GM13976 (cell line): ENCODE measurements around the gene ELANE.

Source experiments
- DNase-seq: peaks from one replicate; pipeline ENCODE4 v3.0.0; 2012; ENCODE audit warnings: low spot score
- CTCF ChIP-seq: IDR thresholded peaks from 2 replicates; pipeline ENCODE4 v1.5.1; 2012; ENCODE audit warnings: borderline replicate concordance, mild to moderate bottlenecking; ENCODE audit not compliant: insufficient read depth; ENCODE audit errors: extremely low read depth, missing control alignments, control extremely low read depth
- in situ Hi-C: fragments of 300-500 bp; cut with MboI; formaldehyde crosslinking; loops from one replicate; pipeline ENCODE4 v1.12.0; 2022; ENCODE audit warnings: low sequenced_read_pairs, mixed read lengths, inconsistent platforms; ENCODE audit not compliant: unreplicated experiment

ELANE gene

DNA sequence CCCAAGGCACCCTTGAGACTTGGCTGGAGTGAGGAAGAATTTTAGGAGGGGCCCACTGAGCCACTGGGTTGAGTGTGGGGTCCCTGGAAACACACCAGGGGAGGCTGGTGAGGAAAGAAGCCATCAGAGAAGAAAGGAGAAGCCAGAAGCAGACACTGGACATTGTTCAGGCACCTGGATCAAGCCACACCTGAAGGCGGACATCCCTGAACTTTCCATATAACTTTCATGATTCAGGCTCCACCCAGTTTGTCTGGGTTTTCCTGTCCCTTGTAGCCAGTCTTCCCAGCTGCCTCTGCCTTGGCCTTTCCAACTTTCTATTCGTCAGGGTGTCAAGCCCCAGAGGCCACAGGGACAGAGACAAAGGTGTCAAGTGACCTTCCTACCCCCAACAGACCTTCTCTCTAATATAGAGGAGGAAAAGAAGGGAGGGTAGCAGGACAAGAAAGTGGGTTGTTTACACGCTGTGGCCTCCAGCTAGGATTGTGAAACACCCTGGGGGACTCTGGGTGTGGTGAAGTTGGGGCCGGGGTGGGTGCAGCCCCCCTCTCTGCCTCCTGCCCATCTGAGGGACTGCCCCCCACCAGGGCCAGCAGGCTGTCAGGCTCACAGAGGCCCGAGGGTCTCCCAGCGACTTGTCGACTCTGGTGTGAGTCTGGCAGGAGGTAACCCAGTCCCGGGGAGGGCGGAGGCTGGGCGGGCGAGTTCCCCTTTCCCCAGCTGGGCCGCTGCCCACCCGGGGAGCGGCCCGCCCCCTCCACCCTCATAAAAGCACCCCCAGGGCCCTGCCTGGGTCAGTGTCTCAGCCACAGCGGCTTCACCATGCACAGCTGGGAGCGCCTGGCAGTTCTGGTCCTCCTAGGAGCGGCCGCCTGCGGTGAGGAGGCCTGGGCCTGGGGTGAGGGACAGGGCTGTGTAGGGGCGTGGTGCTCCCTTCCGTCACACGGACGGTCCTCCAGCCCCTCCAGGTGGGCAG, 7.1 kb downstream of the ELANE start, which contains the start of gene CFD:
CFD (plus strand) TSS at position 797 of the 976 bp plus-strand sequence; CDS start at position 823, 26 bp downstream.
- no peak for TF ChIP-seq CTCF
- in situ Hi-C loops = no loop called here
- no peak for DNase-seq

DNA sequence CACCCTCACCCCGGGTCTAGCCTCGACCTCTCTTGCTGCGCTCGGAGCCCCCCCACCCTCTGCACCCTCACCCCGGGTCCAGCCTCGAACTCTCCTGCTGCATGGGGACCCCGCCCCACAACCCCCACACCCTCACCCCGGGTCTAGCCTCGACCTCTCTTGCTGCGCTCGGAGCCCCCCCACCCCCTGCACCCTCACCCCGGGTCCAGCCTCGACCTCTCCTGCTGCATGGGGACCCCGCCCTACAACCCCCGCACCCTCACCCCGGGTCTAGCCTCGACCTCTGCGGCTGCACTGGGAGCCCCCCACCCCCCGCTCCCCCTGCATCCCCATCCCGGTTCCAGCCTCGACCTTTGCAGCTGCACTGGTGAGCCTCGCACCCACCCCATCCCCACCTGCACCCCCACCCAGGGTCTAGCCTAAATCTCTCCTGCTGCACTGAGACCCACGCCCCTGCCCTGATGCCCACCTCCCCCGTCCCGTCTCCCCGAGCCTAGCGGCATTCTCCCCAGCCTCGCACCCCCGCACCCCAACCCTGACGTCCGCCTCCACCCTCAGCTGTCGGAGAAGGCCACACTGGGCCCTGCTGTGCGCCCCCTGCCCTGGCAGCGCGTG, 9.1 kb downstream of the ELANE start:
- in situ Hi-C loops = loop anchor here (10.0 kb wide), 1 partner anchor 54 kb away; the partner anchor contains the start of genes KISS1R and R3HDM4
- DNase-seq = no peak
- no peak for TF ChIP-seq CTCF

- DNase-seq = peak; percentile 87
- no peak for TF ChIP-seq CTCF
- in situ Hi-C loops = loop anchor here (10.0 kb wide), 1 partner anchor 53 kb away; the partner anchor contains the start of genes KISS1R and R3HDM4
Measured at GRCh38 chr19:861756-862580, 9.9 kb downstream of the ELANE start.

DNA sequence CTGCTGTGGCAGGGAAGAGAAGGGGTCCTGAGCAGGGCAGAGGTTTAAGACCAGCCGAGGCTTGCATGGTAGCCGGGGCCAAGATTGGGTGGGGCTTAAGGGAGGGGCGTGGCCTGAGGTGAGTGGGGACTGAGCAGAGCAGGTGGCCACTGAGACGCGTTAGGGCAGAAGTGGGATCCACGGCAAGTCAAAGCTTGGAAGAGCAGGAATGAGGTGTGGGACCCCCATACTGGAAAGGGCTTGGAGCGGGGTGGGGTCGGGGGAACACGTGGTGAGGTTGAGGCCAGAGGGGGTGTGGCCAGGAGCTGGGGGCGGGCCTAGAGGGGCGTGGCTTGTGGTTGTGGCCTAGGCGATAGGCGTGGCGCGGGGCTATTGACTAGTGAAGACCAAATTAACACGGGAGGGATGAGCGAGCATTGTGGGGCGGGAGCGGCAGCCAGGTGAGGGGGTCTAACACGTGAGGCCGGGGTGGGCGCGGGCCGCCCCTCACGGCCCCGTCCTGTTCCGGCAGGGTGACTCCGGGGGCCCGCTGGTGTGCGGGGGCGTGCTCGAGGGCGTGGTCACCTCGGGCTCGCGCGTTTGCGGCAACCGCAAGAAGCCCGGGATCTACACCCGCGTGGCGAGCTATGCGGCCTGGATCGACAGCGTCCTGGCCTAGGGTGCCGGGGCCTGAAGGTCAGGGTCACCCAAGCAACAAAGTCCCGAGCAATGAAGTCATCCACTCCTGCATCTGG, 10.6 kb downstream of the ELANE start:
- in situ Hi-C loops = loop anchor here (10.0 kb wide), 1 partner anchor 52 kb away; the partner anchor contains the start of genes KISS1R and R3HDM4
- peak; percentile 83 for DNase-seq
- TF ChIP-seq CTCF = no peak

DNA sequence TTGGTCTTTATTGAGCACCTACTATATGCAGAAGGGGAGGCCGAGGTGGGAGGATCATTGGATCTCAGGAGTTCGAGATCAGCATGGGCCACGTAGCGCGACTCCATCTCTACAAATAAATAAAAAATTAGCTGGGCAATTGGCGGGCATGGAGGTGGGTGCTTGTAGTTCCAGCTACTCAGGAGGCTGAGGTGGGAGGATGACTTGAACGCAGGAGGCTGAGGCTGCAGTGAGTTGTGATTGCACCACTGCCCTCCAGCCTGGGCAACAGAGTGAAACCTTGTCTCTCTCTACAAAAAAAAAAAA, 11.2 kb downstream of the ELANE start:
- DNase-seq = no peak
- in situ Hi-C loops = loop anchor here (10.0 kb wide), 1 partner anchor 52 kb away; the partner anchor contains the start of genes KISS1R and R3HDM4
- no peak for TF ChIP-seq CTCF

DNA sequence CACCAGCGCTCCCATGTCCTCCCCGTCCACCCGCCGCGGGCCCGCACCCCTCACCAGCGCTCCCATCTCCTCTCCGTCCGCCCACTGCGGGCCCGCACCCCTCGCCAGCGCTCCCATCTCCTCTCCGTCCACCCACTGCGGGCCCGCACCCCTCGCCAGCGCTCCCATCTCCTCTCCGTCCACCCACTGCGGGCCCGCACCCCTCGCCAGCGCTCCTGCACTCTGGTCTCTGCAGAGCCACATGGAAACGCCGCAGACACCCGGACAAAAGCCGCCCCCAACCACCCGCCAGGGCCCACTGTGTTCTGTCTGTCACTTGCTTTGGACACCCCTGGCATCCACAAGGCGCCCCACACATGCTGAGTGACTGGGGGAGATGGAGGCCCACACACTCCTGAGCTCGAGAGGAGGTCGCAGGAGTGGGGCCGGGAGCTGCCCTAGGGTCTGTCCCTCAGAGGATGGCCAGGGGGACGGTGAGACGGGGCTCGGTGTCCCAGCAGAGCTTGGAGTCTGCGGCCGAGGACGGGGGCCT, 14.7 kb downstream of the ELANE start:
- in situ Hi-C loops = loop anchor here (10.0 kb wide), 1 partner anchor 48 kb away; the partner anchor contains the start of genes KISS1R and R3HDM4
- no peak for TF ChIP-seq CTCF

More for the DNA sequence above, 14.7 kb downstream of the ELANE start:
- no peak for DNase-seq
